GM12864 (cell line): ENCODE data around the gene ANK2.

Experiments
- DNase-seq: peaks from one replicate; pipeline ENCODE4 v3.0.0-alpha.2; 2011; ENCODE audit warnings: low read depth
- H3K4me3 ChIP-seq: 2 replicates; pipeline ENCODE4 v1.5.1; 2011; ENCODE audit warnings: mild to moderate bottlenecking, low read depth, low read length, control low read depth
- TF ChIP-seq, protein P1 (sequence below): IDR thresholded peaks from 2 replicates; pipeline ENCODE4 v1.5.1; 2011; ENCODE audit warnings: low read depth, mild to moderate bottlenecking, moderate library complexity, low read length, control low read depth, inconsistent platforms; ENCODE audit errors: missing control alignments

Gene ANK2

DNA sequence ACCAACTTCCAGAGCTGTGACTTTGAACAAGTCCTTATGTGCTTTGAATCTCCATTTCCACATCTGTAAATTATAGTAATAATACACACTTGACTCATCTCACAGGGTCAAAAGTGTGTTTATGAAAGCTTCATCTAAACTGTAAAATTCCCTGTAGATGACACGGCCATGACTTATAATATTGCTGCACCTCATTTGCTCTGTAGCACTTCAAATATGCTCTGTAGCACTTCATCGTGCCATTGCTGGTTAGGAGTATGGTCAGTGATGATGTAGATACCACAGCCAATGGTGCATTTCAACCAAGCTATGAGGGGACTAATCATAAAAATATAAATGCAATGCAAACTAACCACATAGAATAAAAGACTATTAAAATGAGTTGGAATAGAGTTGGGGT lies 318.6 kb downstream of the ANK2 start:
- no peak overlapping the region for H3K4me3 ChIP-seq
- TF ChIP-seq, protein P1, sequence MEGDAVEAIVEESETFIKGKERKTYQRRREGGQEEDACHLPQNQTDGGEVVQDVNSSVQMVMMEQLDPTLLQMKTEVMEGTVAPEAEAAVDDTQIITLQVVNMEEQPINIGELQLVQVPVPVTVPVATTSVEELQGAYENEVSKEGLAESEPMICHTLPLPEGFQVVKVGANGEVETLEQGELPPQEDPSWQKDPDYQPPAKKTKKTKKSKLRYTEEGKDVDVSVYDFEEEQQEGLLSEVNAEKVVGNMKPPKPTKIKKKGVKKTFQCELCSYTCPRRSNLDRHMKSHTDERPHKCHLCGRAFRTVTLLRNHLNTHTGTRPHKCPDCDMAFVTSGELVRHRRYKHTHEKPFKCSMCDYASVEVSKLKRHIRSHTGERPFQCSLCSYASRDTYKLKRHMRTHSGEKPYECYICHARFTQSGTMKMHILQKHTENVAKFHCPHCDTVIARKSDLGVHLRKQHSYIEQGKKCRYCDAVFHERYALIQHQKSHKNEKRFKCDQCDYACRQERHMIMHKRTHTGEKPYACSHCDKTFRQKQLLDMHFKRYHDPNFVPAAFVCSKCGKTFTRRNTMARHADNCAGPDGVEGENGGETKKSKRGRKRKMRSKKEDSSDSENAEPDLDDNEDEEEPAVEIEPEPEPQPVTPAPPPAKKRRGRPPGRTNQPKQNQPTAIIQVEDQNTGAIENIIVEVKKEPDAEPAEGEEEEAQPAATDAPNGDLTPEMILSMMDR: no peak
- DNase-seq: no peak

GRCh38 chr4:113371111-113371510 lies 321.7 kb downstream of the ANK2 start:
- no peak for DNase-seq
- TF ChIP-seq, protein P1: no peak
- H3K4me3 ChIP-seq: no peak overlapping the region

DNA sequence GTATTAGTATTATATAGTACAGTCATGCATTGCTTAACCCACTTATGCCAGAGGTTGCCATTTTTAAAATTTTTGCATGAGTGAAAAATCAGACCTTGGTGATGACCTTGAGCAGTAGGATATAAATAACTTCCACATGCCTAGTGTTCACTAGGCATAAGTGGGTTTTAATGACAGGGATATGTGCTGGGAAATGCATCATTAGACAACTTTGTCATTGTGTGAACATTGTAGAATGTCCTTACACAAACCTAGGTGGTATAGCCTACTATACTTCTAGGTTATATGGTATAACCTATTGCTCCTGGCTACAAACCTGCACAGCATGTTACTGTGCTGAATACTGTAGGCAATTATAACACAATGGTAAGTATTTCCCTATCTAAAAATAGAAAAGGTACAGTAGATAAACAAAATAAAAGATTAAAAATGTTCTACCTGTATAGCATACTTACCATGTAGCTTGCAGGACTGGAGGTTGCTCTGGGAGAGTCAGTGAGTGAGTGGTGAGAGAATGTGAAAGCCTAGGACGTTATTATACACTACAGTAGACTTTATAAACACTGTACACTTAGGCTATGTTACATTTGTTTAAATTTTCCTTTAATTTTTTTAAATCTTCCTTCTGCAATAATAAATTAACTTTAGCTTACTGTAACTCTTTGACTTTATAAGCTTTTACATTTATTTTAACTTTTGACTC lies 326.7 kb downstream of the ANK2 start:
- TF ChIP-seq, protein P1: no peak
- no peak for DNase-seq
- no peak overlapping the region for H3K4me3 ChIP-seq

DNA sequence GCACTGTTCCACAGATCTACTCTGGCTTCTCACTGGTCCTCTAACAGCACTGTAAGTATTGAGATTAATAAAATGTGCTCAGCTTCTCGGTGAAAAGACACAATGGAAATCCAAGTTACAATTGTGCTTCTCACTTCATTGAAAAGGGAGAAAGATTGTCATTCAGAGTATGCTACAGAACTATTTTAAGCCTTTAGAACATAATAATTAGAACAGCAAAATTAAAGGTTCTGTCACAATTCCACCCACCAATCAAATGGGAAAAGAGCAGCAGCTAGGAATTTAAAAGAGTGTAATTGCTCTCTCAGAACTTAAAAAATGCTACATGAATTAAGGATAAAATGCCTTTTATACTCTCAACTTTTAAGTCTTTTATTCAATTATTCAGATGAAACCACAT lies 329.4 kb downstream of the ANK2 start:
- H3K4me3 ChIP-seq: no peak overlapping the region
- no peak for DNase-seq
- TF ChIP-seq, protein P1: no peak

- TF ChIP-seq, protein P1: no peak
- H3K4me3 ChIP-seq: no peak overlapping the region
- DNase-seq: no peak
These were observed 333.3 kb downstream of the ANK2 start for GRCh38 chr4:113382704-113383103.

GRCh38 chr4:113383111-113383785 lies 333.8 kb downstream of the ANK2 start:
- no peak for DNase-seq
- H3K4me3 ChIP-seq: no peak overlapping the region
- TF ChIP-seq, protein P1: no peak
